Measurements from ENCODE around the gene SRRM4. TPM values are rescaled to one million over a fixed set of nuclear protein-coding genes. Genes with fewer than 3 reads are reported as not detected.

Gene SRRM4
- total RNA-seq, 2 experiments from 2014 or later = not detected

DNA sequence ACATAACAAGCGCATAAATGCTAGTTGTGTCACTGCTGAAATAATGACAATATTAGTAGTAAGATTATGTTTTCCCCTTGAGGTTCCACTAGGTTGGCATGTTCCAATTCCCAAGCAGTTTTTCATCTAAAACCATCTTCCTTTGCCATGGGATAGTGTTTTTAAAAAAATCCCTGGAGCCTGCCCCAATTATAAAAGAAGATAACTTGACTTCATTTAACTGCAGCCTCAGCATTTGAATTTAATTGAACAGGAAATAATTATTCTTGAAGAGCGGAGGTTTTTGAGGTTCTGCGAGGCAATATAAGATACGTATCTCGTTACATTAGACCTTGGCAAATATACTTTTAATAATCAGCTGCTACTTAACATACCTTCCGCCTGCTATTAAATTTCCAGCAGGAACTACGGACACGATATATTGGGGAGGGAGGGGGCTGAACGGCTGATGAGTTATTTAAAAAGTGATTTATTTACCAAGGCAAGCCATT, 132.2 kb downstream of the SRRM4 start:
- CTCF ChIA-PET = interaction anchor here (0.6 kb wide), 1 partner anchor 161 kb away, joined by 3 read pairs; no protein-coding TSS in a partner anchor
- DNase-seq = no peak
- Mint-ChIP-seq H3K36me3 (ENCODE audit: low read depth) (no peaks in the 10 kb centered on the region), H3K4me3 (no peak overlapping the region), H3K9me3 (no peaks in the 10 kb centered on the region), H3K27me3 (peaks cover 2% of the 10 kb centered on the region), H3K4me1 (ENCODE audit: low read depth) (no peaks in the 10 kb centered on the region), H3K27ac (no peak overlapping the region)
- intact Hi-C loops (cut with micrococcal nuclease) = no loop called here
- POLR2A ChIA-PET = interaction anchor here (0.9 kb wide), 1 partner anchor 25 kb away, joined by 3 read pairs; no protein-coding TSS in a partner anchor
- no peak for TF ChIP-seq CTCF (IDR thresholded peaks at IDR 0.05)
- no peak for ATAC-seq

GRCh38 chr12:119114294-119114693, 133.0 kb downstream of the SRRM4 start:
- ATAC-seq = no peak
- Mint-ChIP-seq H3K4me1 (ENCODE audit: low read depth) (no peaks in the 10 kb centered on the region), H3K27ac (no peak overlapping the region), H3K36me3 (ENCODE audit: low read depth) (no peaks in the 10 kb centered on the region), H3K27me3 (peaks cover 2% of the 10 kb centered on the region), H3K4me3 (no peak overlapping the region), H3K9me3 (no peaks in the 10 kb centered on the region)
- POLR2A ChIA-PET = no interaction called here
- CTCF ChIA-PET = interaction anchor here (0.6 kb wide), 1 partner anchor 161 kb away, joined by 3 read pairs; no protein-coding TSS in a partner anchor
- no peak for TF ChIP-seq CTCF (IDR thresholded peaks at IDR 0.05)
- intact Hi-C loops (cut with micrococcal nuclease) = no loop called here
- DNase-seq = no peak

DNA sequence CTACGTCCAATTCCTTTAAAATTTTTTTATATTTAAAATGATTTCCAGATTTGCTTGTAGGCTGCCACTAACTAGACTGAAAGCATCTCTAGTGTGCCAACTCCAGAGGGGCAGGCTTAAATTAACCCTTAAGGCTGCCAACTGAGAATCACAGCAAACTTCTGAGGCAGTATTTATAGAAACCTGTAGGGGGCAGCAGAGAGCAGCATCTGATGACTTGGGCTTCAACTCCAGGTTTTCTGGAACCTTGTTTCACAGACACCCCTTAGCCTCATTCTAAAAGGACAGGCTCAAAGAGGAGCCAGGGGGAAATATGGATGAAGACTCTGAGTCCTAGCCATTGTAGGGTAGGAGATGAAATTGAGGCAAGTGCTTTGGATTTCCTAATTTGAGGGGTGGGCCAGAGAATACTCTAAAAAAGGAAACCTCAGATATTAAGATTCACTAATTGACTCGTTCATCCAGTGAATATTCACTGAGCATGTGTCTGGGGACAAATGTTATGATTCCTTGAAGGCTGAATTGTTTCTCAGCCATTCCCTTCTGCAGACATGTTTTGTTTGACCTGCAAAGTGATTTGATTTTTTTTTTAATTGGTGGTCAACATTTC, 134.1 kb downstream of the SRRM4 start:
- peak; percentile 43 for DNase-seq
- CTCF ChIA-PET = interaction anchor here (0.7 to 1.1 kb wide), 2 partner anchors 294 to 298 kb away, joined by 3 read pairs; no protein-coding TSS in a partner anchor
- peak; percentile 60 for TF ChIP-seq CTCF (IDR thresholded peaks at IDR 0.05)
- intact Hi-C loops (cut with micrococcal nuclease) = loop anchor here (5.0 kb wide), 1 partner anchor 297 kb away; no protein-coding TSS in a partner anchor
- H3K27ac Mint-ChIP-seq = no peak overlapping the region
- ATAC-seq = no peak
- H3K36me3 Mint-ChIP-seq (ENCODE audit: low read depth) = no peaks in the 10 kb centered on the region
- peaks cover 2% of the 10 kb centered on the region for H3K27me3 Mint-ChIP-seq
- H3K4me3 Mint-ChIP-seq = no peak overlapping the region
- no peaks in the 10 kb centered on the region for H3K9me3 Mint-ChIP-seq
- no peaks in the 10 kb centered on the region for H3K4me1 Mint-ChIP-seq (ENCODE audit: low read depth)
- POLR2A ChIA-PET = no interaction called here

DNA sequence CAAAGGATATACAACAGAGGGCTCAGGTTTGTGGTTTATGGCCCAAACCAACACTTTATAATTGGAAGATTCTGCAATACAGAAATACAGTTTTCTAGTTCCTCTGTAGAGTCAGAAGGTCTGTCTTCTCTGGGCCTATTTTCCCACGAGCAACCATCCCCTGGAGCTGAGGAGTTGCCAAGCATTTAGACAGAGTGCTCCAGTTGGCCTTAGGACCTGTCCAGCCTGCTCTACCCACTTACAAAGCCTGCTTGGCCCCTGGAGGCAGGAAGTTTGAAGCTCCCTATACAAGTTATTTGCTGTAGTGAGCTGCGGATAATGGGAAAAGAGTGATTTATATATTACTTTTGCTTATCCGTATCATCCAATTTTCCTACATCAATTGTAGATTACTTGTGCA, 136.6 kb downstream of the SRRM4 start:
- H3K27me3 Mint-ChIP-seq = no peaks in the 10 kb centered on the region
- H3K4me3 Mint-ChIP-seq = no peak overlapping the region
- no peaks in the 10 kb centered on the region for H3K9me3 Mint-ChIP-seq
- no peaks in the 10 kb centered on the region for H3K4me1 Mint-ChIP-seq (ENCODE audit: low read depth)
- ATAC-seq (no peak), DNase-seq (no peak)
- TF ChIP-seq CTCF (IDR thresholded peaks at IDR 0.05) = no peak
- H3K27ac Mint-ChIP-seq = no peak overlapping the region
- POLR2A ChIA-PET = no interaction called here
- CTCF ChIA-PET = no interaction called here
- H3K36me3 Mint-ChIP-seq (ENCODE audit: low read depth) = no peaks in the 10 kb centered on the region
- intact Hi-C loops (cut with micrococcal nuclease) = loop anchor here (5.0 kb wide), 1 partner anchor 294 kb away; no protein-coding TSS in a partner anchor

DNA sequence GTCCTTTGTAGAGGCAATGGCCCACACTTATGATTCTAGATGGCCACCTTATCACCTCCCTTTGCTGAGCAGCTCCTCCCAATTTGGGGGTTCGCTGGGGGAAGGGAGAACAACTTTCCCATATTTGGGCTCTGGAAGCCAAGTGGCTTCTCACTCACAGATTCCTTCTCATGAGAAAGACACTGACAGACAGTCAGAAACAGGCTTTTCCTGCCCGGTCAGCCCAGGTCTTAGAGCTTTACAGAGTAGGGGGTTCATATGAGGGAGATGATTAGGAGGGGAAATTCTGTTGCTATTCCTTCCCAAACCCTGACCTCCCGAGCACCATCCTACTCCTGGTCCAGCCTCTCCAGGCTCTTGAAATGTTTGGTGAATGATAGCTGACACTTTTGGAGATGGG, 137.3 kb downstream of the SRRM4 start:
- no peak for DNase-seq
- Mint-ChIP-seq H3K36me3 (ENCODE audit: low read depth) (no peaks in the 10 kb centered on the region), H3K4me3 (no peak overlapping the region), H3K27me3 (no peaks in the 10 kb centered on the region), H3K4me1 (ENCODE audit: low read depth) (no peaks in the 10 kb centered on the region), H3K27ac (no peak overlapping the region), H3K9me3 (no peaks in the 10 kb centered on the region)
- ChIA-PET POLR2A (no interaction called here), CTCF (no interaction called here)
- ATAC-seq = no peak
- TF ChIP-seq CTCF (IDR thresholded peaks at IDR 0.05) = no peak
- intact Hi-C loops (cut with micrococcal nuclease) = loop anchor here (5.0 kb wide), 1 partner anchor 294 kb away; no protein-coding TSS in a partner anchor

All from activated CD8-positive, alpha-beta T cell treated with anti-CD3 and anti-CD28 coated beads for 36 hours (primary cell).